Right ventricle myocardium superior (tissue), 1 donor: ENCODE results near the gene RAB6B. TPM values are rescaled to one million over a fixed set of nuclear protein-coding genes. Genes with fewer than 3 reads are reported as not detected.

Source experiments
- total RNA-seq: library from RNA; stranded (reverse); fragmentation: NEBNext Ultra II Directional; extraction: Animal tissue kit (Norgen Biotek cat#: 25700); gene quantifications from one replicate; pipeline ENCODE4 v1.2.1, GENCODE V29; 2021
- donor health status: DM: no; HTN: yes; CAD: no; lungs with severe emphysema.

The RAB6B gene
- total RNA-seq, 1 donor from 2014 or later = 48.5 TPM

Other genes with a start within 250 kb of the RAB6B start
- 10.0 TPM for gene TOPBP1, start 233.9 kb downstream of the RAB6B start, total RNA-seq
- gene TF, start 149.5 kb downstream of the RAB6B start, total RNA-seq = 5.6 TPM
- gene SRPRB, start 90.1 kb downstream of the RAB6B start, total RNA-seq = 26.4 TPM
- gene SLCO2A1, start 134.0 kb upstream of the RAB6B start, total RNA-seq = 8.3 TPM